Effector memory CD8-positive, alpha-beta T cell (primary cell): ENCODE data around the gene LRRC28.
A peak's percentile ranks its signal among the peaks of the same experiment; 100 is the strongest.

Source experiments
- ATAC-seq: fragments of 150-1000 bp; cut with Tn5 transposase; replicated peaks from 2 replicates; pipeline ENCODE4 v1.10.0; 2021; ENCODE audit warnings: mild to moderate bottlenecking, moderate library complexity
- DNase-seq, 3 experiments: peaks; one replicate each; pipeline ENCODE4 v3.0.0; 2021
- H3K27ac Mint-ChIP-seq, 2 donors: one replicate each; pipeline ENCODE4 v1.8.0; 2022; ENCODE audit warnings: mild to moderate bottlenecking in 2 of 2, mixed read lengths in 2 of 2, moderate library complexity in 2 of 2
- H3K27me3 Mint-ChIP-seq, 2 donors: one replicate each; pipeline ENCODE4 v1.8.0; 2022; ENCODE audit warnings: mixed read lengths in 2 of 2
- H3K36me3 Mint-ChIP-seq: one replicate; pipeline ENCODE4 v1.8.0; 2022; ENCODE audit warnings: mild to moderate bottlenecking, moderate library complexity, mixed read lengths; ENCODE audit not compliant: insufficient read depth
- H3K4me1 Mint-ChIP-seq, 2 donors: one replicate each; pipeline ENCODE4 v1.8.0; 2022; ENCODE audit warnings: low read depth in 2 of 2, mixed read lengths in 2 of 2
- H3K4me3 Mint-ChIP-seq, 2 donors: one replicate each; pipeline ENCODE4 v1.8.0; 2022; ENCODE audit warnings: mild to moderate bottlenecking in 2 of 2, mixed read lengths in 2 of 2, moderate library complexity in 2 of 2
- H3K9me3 Mint-ChIP-seq, 2 donors: one replicate each; pipeline ENCODE4 v1.8.0; 2022; ENCODE audit warnings: mixed read lengths in 2 of 2

The LRRC28 gene

GRCh38 chr15:99257107-99257750 lies 5.9 kb downstream of the LRRC28 start:
- DNase-seq (no peak), ATAC-seq (no peak)
- Mint-ChIP-seq H3K9me3 (no peaks in the 10 kb centered on the region), H3K27me3 (no peaks in the 10 kb centered on the region), H3K4me1 (peaks cover 11 to 12% of the 10 kb centered on the region in 2 donors), H3K36me3 (peaks cover 2% of the 10 kb centered on the region), H3K4me3 (no peak overlapping the region), H3K27ac (no peak overlapping the region)

GRCh38 chr15:99264125-99264524 lies 12.8 kb downstream of the LRRC28 start:
- no peak overlapping the region for H3K27ac Mint-ChIP-seq
- peaks cover 2% of the 10 kb centered on the region for H3K36me3 Mint-ChIP-seq
- no peaks in the 10 kb centered on the region for H3K9me3 Mint-ChIP-seq
- DNase-seq (no peak), ATAC-seq (no peak)
- H3K4me3 Mint-ChIP-seq = no peak overlapping the region
- H3K27me3 Mint-ChIP-seq = no peaks in the 10 kb centered on the region
- H3K4me1 Mint-ChIP-seq = no peaks in the 10 kb centered on the region

- ATAC-seq = no peak
Observed at GRCh38 chr15:99265541-99266070, 14.3 kb downstream of the LRRC28 start.

GRCh38 chr15:99267957-99268356 lies 16.7 kb downstream of the LRRC28 start:
- H3K27me3 Mint-ChIP-seq = no peaks in the 10 kb centered on the region
- ATAC-seq = no peak
- no peak for DNase-seq
- H3K36me3 Mint-ChIP-seq = no peaks in the 10 kb centered on the region
- H3K27ac Mint-ChIP-seq = no peak overlapping the region
- H3K4me1 Mint-ChIP-seq = no peaks in the 10 kb centered on the region
- no peak overlapping the region for H3K4me3 Mint-ChIP-seq
- H3K9me3 Mint-ChIP-seq = no peaks in the 10 kb centered on the region

More at GRCh38 chr15:99265541-99266070, 14.3 kb downstream of the LRRC28 start:
- H3K27me3 Mint-ChIP-seq = no peaks in the 10 kb centered on the region
- H3K27ac Mint-ChIP-seq = no peak overlapping the region
- no peak for DNase-seq
- H3K36me3 Mint-ChIP-seq = peaks cover 2% of the 10 kb centered on the region
- no peaks in the 10 kb centered on the region for H3K9me3 Mint-ChIP-seq
- H3K4me1 Mint-ChIP-seq = no peaks in the 10 kb centered on the region
- no peak overlapping the region for H3K4me3 Mint-ChIP-seq

- Mint-ChIP-seq H3K4me1 (no peaks in the 10 kb centered on the region), H3K36me3 (no peaks in the 10 kb centered on the region), H3K27me3 (no peaks in the 10 kb centered on the region), H3K4me3 (no peak overlapping the region), H3K9me3 (no peaks in the 10 kb centered on the region), H3K27ac (no peak overlapping the region)
- no peak for DNase-seq
- ATAC-seq = no peak
Observed at GRCh38 chr15:99268431-99268830, 17.1 kb downstream of the LRRC28 start.

- Mint-ChIP-seq H3K4me1 (no peaks in the 10 kb centered on the region), H3K27ac (no peak overlapping the region), H3K4me3 (no peak overlapping the region), H3K9me3 (no peaks in the 10 kb centered on the region), H3K27me3 (no peaks in the 10 kb centered on the region), H3K36me3 (no peaks in the 10 kb centered on the region)
- DNase-seq (no peak), ATAC-seq (no peak)
Observed at GRCh38 chr15:99273801-99274200, 22.5 kb downstream of the LRRC28 start.

GRCh38 chr15:99275061-99275460 lies 23.8 kb downstream of the LRRC28 start:
- H3K9me3 Mint-ChIP-seq = no peaks in the 10 kb centered on the region
- peaks cover 2 to 12% of the 10 kb centered on the region in 2 donors for H3K4me1 Mint-ChIP-seq
- ATAC-seq (no peak), DNase-seq (no peak)
- H3K27me3 Mint-ChIP-seq = no peaks in the 10 kb centered on the region
- H3K27ac Mint-ChIP-seq = peak overlapping the region in 1 of 2 donors; percentile 44
- no peaks in the 10 kb centered on the region for H3K36me3 Mint-ChIP-seq
- no peak overlapping the region for H3K4me3 Mint-ChIP-seq

- H3K9me3 Mint-ChIP-seq = no peaks in the 10 kb centered on the region
- peak overlapping the region in 1 of 2 donors; percentile 44 for H3K27ac Mint-ChIP-seq
- H3K27me3 Mint-ChIP-seq = no peaks in the 10 kb centered on the region
- H3K36me3 Mint-ChIP-seq = no peaks in the 10 kb centered on the region
- H3K4me3 Mint-ChIP-seq = no peak overlapping the region
- H3K4me1 Mint-ChIP-seq = peaks cover 2 to 14% of the 10 kb centered on the region in 2 donors
- DNase-seq (no peak), ATAC-seq (no peak)
Observed at GRCh38 chr15:99275525-99276128, 24.3 kb downstream of the LRRC28 start.

- H3K27me3 Mint-ChIP-seq = no peaks in the 10 kb centered on the region
- H3K4me3 Mint-ChIP-seq = no peak overlapping the region
- H3K36me3 Mint-ChIP-seq = no peaks in the 10 kb centered on the region
- peak overlapping the region in 1 of 2 donors; percentile 7 for H3K27ac Mint-ChIP-seq
- DNase-seq (no peak), ATAC-seq (no peak)
- no peaks in the 10 kb centered on the region for H3K9me3 Mint-ChIP-seq
- H3K4me1 Mint-ChIP-seq = peaks cover 2 to 14% of the 10 kb centered on the region in 2 donors
Observed at GRCh38 chr15:99279290-99279689, 28.0 kb downstream of the LRRC28 start.

- Mint-ChIP-seq H3K27me3 (no peaks in the 10 kb centered on the region), H3K4me1 (peaks cover 2 to 14% of the 10 kb centered on the region in 2 donors), H3K27ac (peak overlapping the region in 1 of 2 donors; percentile 7), H3K4me3 (no peak overlapping the region), H3K36me3 (no peaks in the 10 kb centered on the region), H3K9me3 (no peaks in the 10 kb centered on the region)
- ATAC-seq (no peak), DNase-seq (no peak)
Observed at GRCh38 chr15:99279827-99280226, 28.5 kb downstream of the LRRC28 start.

GRCh38 chr15:99282121-99282520 lies 30.8 kb downstream of the LRRC28 start:
- H3K27ac Mint-ChIP-seq = peak overlapping the region in 1 of 2 donors; percentile 70
- ATAC-seq = no peak
- H3K4me3 Mint-ChIP-seq = no peak overlapping the region
- DNase-seq = no peak
- H3K9me3 Mint-ChIP-seq = no peaks in the 10 kb centered on the region
- H3K27me3 Mint-ChIP-seq = no peaks in the 10 kb centered on the region
- no peaks in the 10 kb centered on the region for H3K36me3 Mint-ChIP-seq
- peaks cover 2 to 14% of the 10 kb centered on the region in 2 donors for H3K4me1 Mint-ChIP-seq

GRCh38 chr15:99282586-99282985 lies 31.3 kb downstream of the LRRC28 start:
- peak overlapping the region in 1 of 2 donors; percentile 70 for H3K27ac Mint-ChIP-seq
- H3K36me3 Mint-ChIP-seq = no peaks in the 10 kb centered on the region
- H3K9me3 Mint-ChIP-seq = no peaks in the 10 kb centered on the region
- H3K4me3 Mint-ChIP-seq = no peak overlapping the region
- H3K27me3 Mint-ChIP-seq = no peaks in the 10 kb centered on the region
- peaks cover 2 to 14% of the 10 kb centered on the region in 2 donors for H3K4me1 Mint-ChIP-seq
- DNase-seq (no peak), ATAC-seq (no peak)

GRCh38 chr15:99283717-99284116 lies 32.4 kb downstream of the LRRC28 start:
- H3K27ac Mint-ChIP-seq = no peak overlapping the region
- peaks cover 2 to 14% of the 10 kb centered on the region in 2 donors for H3K4me1 Mint-ChIP-seq
- H3K9me3 Mint-ChIP-seq = no peaks in the 10 kb centered on the region
- no peaks in the 10 kb centered on the region for H3K27me3 Mint-ChIP-seq
- DNase-seq = no peak
- peaks cover 2% of the 10 kb centered on the region for H3K36me3 Mint-ChIP-seq
- ATAC-seq = no peak
- H3K4me3 Mint-ChIP-seq = no peak overlapping the region

GRCh38 chr15:99291643-99292042 lies 40.4 kb downstream of the LRRC28 start:
- Mint-ChIP-seq H3K4me3 (no peak overlapping the region), H3K9me3 (no peaks in the 10 kb centered on the region), H3K36me3 (peaks cover 15% of the 10 kb centered on the region), H3K4me1 (no peaks in the 10 kb centered on the region), H3K27ac (no peak overlapping the region), H3K27me3 (no peaks in the 10 kb centered on the region)
- no peak for ATAC-seq
- DNase-seq = no peak
